WTC11 (cell line): ENCODE measurements around the gene LRRC74A. TPM values are rescaled to one million over a fixed set of nuclear protein-coding genes. Genes with fewer than 3 reads are reported as not detected.

ENCODE experiments used
- ATAC-seq: fragments of 200-7000 bp; cut with Tn5 transposase; 2 replicates; pipeline ENCODE4 v1.10.0; 2021; ENCODE audit warnings: mild to moderate bottlenecking, moderate library complexity
- CTCF ChIA-PET: fragments of 300-600 bp; sonication (Branson Sonifier 250); formaldehyde crosslinking; loops from one replicate; lab custom pipeline; 2021; ENCODE audit warnings: antibody characterized with exemption; lab: Charles Lee
- POLR2A ChIA-PET: fragments of 350-600 bp; sonication (Branson Sonifier 250); formaldehyde crosslinking; loops from one replicate; lab custom pipeline; 2021; ENCODE audit warnings: antibody characterized with exemption; lab: Charles Lee
- DNase-seq: peaks from one replicate; pipeline ENCODE4 v3.0.0; 2021; ENCODE audit warnings: low spot score
- H3K27ac Mint-ChIP-seq: 2 replicates; pipeline ENCODE4 v1.8.0; 2021; ENCODE audit warnings: mixed read lengths
- H3K27me3 Mint-ChIP-seq: 2 replicates; pipeline ENCODE4 v1.8.0; 2021; ENCODE audit warnings: low read depth, mild to moderate bottlenecking, moderate library complexity, mixed read lengths
- H3K36me3 Mint-ChIP-seq: 2 replicates; pipeline ENCODE4 v1.8.0; 2021; ENCODE audit warnings: mixed read lengths
- H3K4me1 Mint-ChIP-seq: 2 replicates; pipeline ENCODE4 v1.8.0; 2022; ENCODE audit warnings: mixed read lengths
- H3K4me3 Mint-ChIP-seq: 2 replicates; pipeline ENCODE4 v1.8.0; 2021; ENCODE audit warnings: mild to moderate bottlenecking, moderate library complexity, mixed read lengths
- H3K9me3 Mint-ChIP-seq: 2 replicates; pipeline ENCODE4 v1.8.0; 2021; ENCODE audit warnings: mixed read lengths
- CREM ChIP-seq: sonication (generic); formaldehyde crosslinking; IDR thresholded peaks from 2 replicates; pipeline ENCODE4 v1.8.1; 2022; ENCODE audit warnings: mild to moderate bottlenecking, missing genetic modification reagents, moderate library complexity
- ETV6 ChIP-seq: sonication (generic); formaldehyde crosslinking; IDR thresholded peaks from 2 replicates; pipeline ENCODE4 v1.8.1; 2022; ENCODE audit warnings: mild to moderate bottlenecking, missing genetic modification reagents
- HMGA2 ChIP-seq: fragments of 250-450 bp; sonication (Bioruptor Pico); IDR thresholded peaks from 2 replicates; pipeline ENCODE4 v1.4.0; 2021; ENCODE audit warnings: mild to moderate bottlenecking, moderate library complexity
- IRF2 ChIP-seq: sonication (generic); formaldehyde crosslinking; IDR thresholded peaks from 2 replicates; pipeline ENCODE4 v1.8.0; 2022; ENCODE audit warnings: low read depth, missing genetic modification reagents, borderline replicate concordance
- NFATC4 ChIP-seq: fragments of 250-450 bp; sonication (Bioruptor Pico); IDR thresholded peaks from 2 replicates; pipeline ENCODE4 v1.9.0; 2021; ENCODE audit warnings: mild to moderate bottlenecking
- NFYB ChIP-seq: sonication (generic); formaldehyde crosslinking; conservative IDR thresholded peaks from 2 replicates; pipeline ENCODE4 v1.8.0; 2022; ENCODE audit warnings: low read depth, missing genetic modification reagents
- NR3C1 ChIP-seq: sonication (generic); formaldehyde crosslinking; conservative IDR thresholded peaks from 2 replicates; pipeline ENCODE4 v1.8.1; 2023; ENCODE audit warnings: low read depth, mild to moderate bottlenecking, missing genetic modification reagents
- RORB ChIP-seq: fragments of 250-450 bp; sonication (Bioruptor Pico); IDR thresholded peaks from 2 replicates; pipeline ENCODE4 v1.9.0; 2021; ENCODE audit warnings: mild to moderate bottlenecking
- SMAD4 ChIP-seq: sonication (generic); formaldehyde crosslinking; IDR thresholded peaks from 2 replicates; pipeline ENCODE4 v1.8.0; 2022; ENCODE audit warnings: mild to moderate bottlenecking, missing genetic modification reagents
- SOX15 ChIP-seq: fragments of 250-450 bp; sonication (Bioruptor Pico); IDR thresholded peaks from 2 replicates; pipeline ENCODE4 v1.9.0; 2021; ENCODE audit warnings: mild to moderate bottlenecking
- SP1 ChIP-seq: sonication (generic); formaldehyde crosslinking; conservative IDR thresholded peaks from 2 replicates; pipeline ENCODE4 v1.8.1; 2022; ENCODE audit warnings: missing genetic modification reagents
- TEAD1 ChIP-seq: sonication (generic); formaldehyde crosslinking; IDR thresholded peaks from 2 replicates; pipeline ENCODE4 v1.8.0; 2022; ENCODE audit warnings: mild to moderate bottlenecking, missing genetic modification reagents
- ZNF232 ChIP-seq: sonication (generic); formaldehyde crosslinking; IDR thresholded peaks from 2 replicates; pipeline ENCODE4 v1.8.0; 2022; ENCODE audit warnings: mild to moderate bottlenecking, missing genetic modification reagents
- total RNA-seq: library from RNA; stranded (reverse); gene quantifications from 3 replicates; pipeline ENCODE4 v1.2.3, GENCODE V29; 2021
- TF ChIP-seq, protein P1 (sequence below): sonication (generic); formaldehyde crosslinking; IDR thresholded peaks from 2 replicates; pipeline ENCODE4 v1.8.1; 2022; ENCODE audit warnings: mild to moderate bottlenecking, moderate library complexity, missing genetic modification reagents
- TF ChIP-seq, protein P2 (sequence below): fragments of 250-450 bp; sonication (Bioruptor Pico); IDR thresholded peaks from 2 replicates; pipeline ENCODE4 v1.9.0; 2021; ENCODE audit warnings: moderate library complexity, mild to moderate bottlenecking, inconsistent platforms, borderline replicate concordance
- TF ChIP-seq, protein P3 (sequence below): sonication (generic); formaldehyde crosslinking; IDR thresholded peaks from 2 replicates; pipeline ENCODE4 v1.8.1; 2022; ENCODE audit warnings: mild to moderate bottlenecking, missing genetic modification reagents, moderate library complexity, borderline replicate concordance
- TF ChIP-seq, protein P4 (sequence below): sonication (generic); formaldehyde crosslinking; IDR thresholded peaks from 2 replicates; pipeline ENCODE4 v1.8.1; 2023; ENCODE audit warnings: mild to moderate bottlenecking, missing genetic modification reagents, moderate library complexity
- TF ChIP-seq, protein P5 (sequence below): fragments of 250-450 bp; sonication (Bioruptor Pico); IDR thresholded peaks from 2 replicates; pipeline ENCODE4 v1.9.0; 2021; ENCODE audit warnings: mild to moderate bottlenecking, borderline replicate concordance
- TF ChIP-seq, protein P6 (sequence below): sonication (generic); formaldehyde crosslinking; IDR thresholded peaks from 2 replicates; pipeline ENCODE4 v1.8.0; 2022; ENCODE audit warnings: mild to moderate bottlenecking, missing genetic modification reagents
- TF ChIP-seq, protein P7 (sequence below): sonication (generic); formaldehyde crosslinking; IDR thresholded peaks from 2 replicates; pipeline ENCODE4 v1.8.0; 2022; ENCODE audit warnings: mild to moderate bottlenecking, missing genetic modification reagents
- TF ChIP-seq, protein P8 (sequence below): sonication (generic); formaldehyde crosslinking; conservative IDR thresholded peaks from 2 replicates; pipeline ENCODE4 v1.8.1; 2023; ENCODE audit warnings: mild to moderate bottlenecking, low read depth, missing genetic modification reagents, moderate library complexity

Gene LRRC74A
- total RNA-seq, 1 experiment from 2014 or later, result not detected

DNA sequence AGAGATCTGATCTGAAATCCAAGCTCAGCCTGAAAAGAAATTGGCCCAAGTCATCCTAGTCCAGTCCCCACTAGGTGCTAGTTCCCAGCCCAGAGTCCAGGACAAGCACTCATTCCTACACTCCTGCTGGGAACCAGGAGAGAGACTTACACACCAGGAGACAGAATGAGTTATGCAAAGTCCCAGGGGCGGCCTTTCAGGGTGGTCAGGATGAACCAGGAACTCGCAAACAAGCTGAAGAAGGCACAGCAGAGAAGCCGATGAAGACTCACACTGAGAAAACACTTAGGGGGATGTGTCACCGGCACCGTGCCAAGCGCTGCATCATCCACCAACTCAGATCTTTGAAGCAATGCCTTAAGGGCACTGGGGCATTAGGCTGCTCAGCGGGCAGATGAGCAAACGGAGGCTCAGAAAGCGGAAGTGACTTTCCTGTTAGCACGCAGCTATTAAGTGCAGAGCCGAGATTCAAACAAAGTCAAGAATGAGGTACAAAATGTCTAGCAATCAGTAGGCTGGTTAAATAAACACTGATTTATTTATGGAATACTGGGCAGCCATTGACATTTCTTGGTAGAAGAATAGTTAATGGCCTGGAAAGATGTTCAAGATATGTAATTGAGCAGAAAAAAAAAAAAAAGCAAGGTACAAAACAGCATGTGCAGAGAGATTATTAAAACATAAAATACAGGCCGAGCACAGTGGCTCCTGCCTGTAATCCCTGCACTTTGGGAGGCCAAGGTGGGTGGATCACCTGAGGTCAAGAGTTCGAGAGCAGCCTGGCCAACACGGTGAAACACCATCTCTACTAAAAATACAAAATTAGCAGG lies 78.7 kb downstream of the LRRC74A start (continued):
- no peak for TF ChIP-seq RORB (CRISPR knock-in tag)
- TF ChIP-seq, protein P1, sequence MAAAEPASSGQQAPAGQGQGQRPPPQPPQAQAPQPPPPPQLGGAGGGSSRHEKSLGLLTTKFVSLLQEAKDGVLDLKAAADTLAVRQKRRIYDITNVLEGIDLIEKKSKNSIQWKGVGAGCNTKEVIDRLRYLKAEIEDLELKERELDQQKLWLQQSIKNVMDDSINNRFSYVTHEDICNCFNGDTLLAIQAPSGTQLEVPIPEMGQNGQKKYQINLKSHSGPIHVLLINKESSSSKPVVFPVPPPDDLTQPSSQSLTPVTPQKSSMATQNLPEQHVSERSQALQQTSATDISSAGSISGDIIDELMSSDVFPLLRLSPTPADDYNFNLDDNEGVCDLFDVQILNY (CRISPR knock-in tag), result no peak
- no peak for TF ChIP-seq SP1 (CRISPR knock-in tag)
- no peak for TF ChIP-seq SMAD4 (CRISPR knock-in tag)
- TF ChIP-seq, protein P2, sequence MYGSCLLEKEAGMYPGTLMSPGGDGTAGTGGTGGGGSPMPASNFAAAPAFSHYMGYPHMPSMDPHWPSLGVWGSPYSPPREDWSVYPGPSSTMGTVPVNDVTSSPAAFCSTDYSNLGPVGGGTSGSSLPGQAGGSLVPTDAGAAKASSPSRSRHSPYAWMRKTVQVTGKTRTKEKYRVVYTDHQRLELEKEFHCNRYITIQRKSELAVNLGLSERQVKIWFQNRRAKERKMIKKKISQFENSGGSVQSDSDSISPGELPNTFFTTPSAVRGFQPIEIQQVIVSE, result no peak
- TF ChIP-seq ETV6, result no peak
- no peak for TF ChIP-seq HMGA2 (CRISPR knock-in tag)

DNA sequence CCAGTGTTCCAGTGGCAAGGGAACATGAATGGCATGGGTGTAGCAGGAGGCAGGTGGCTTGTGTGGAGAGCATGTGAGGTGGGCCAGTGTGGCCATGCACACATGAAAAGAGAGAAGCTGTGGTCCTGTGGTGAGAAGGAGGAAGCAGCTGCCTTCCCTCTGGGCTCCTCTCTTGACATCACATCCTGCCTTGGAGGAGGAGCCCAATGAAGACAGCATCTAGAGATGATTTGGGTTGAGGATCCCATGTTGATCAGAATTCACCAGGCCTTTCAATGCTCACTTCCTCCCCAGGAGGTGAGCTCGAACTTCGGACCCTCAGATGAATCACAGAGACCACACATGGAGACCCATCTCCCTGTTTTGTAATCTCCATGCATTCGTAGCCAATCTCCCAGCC lies 82.6 kb downstream of the LRRC74A start:
- Mint-ChIP-seq H3K9me3 (peaks cover 7% of the 10 kb centered on the region), H3K4me3 (no peak overlapping the region), H3K36me3 (no peaks in the 10 kb centered on the region), H3K4me1 (peaks cover 13% of the 10 kb centered on the region), H3K27me3 (no peaks in the 10 kb centered on the region), H3K27ac (no peak overlapping the region)
- no peak for DNase-seq
- ATAC-seq, result no peak
- POLR2A ChIA-PET, result no interaction called here
- CTCF ChIA-PET, result interaction anchor here (0.6 to 1.2 kb wide), 3 partner anchors 8 to 33 kb away, joined by 3 read pairs; no protein-coding TSS in a partner anchor
- TF ChIP-seq IRF2 (CRISPR knock-in tag) (no peak), NR3C1 (CRISPR knock-in tag) (no peak), NFYB (CRISPR knock-in tag) (no peak), CREM (CRISPR knock-in tag) (no peak), ZNF232 (CRISPR knock-in tag) (no peak), SOX15 (CRISPR knock-in tag) (no peak), NFATC4 (CRISPR knock-in tag) (no peak), TEAD1 (CRISPR knock-in tag) (no peak)
- TF ChIP-seq, protein P3, sequence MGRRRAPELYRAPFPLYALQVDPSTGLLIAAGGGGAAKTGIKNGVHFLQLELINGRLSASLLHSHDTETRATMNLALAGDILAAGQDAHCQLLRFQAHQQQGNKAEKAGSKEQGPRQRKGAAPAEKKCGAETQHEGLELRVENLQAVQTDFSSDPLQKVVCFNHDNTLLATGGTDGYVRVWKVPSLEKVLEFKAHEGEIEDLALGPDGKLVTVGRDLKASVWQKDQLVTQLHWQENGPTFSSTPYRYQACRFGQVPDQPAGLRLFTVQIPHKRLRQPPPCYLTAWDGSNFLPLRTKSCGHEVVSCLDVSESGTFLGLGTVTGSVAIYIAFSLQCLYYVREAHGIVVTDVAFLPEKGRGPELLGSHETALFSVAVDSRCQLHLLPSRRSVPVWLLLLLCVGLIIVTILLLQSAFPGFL (CRISPR knock-in tag), result no peak
- TF ChIP-seq, protein P4, sequence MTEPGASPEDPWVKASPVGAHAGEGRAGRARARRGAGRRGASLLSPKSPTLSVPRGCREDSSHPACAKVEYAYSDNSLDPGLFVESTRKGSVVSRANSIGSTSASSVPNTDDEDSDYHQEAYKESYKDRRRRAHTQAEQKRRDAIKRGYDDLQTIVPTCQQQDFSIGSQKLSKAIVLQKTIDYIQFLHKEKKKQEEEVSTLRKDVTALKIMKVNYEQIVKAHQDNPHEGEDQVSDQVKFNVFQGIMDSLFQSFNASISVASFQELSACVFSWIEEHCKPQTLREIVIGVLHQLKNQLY (CRISPR knock-in tag), result no peak
- TF ChIP-seq, protein P5, sequence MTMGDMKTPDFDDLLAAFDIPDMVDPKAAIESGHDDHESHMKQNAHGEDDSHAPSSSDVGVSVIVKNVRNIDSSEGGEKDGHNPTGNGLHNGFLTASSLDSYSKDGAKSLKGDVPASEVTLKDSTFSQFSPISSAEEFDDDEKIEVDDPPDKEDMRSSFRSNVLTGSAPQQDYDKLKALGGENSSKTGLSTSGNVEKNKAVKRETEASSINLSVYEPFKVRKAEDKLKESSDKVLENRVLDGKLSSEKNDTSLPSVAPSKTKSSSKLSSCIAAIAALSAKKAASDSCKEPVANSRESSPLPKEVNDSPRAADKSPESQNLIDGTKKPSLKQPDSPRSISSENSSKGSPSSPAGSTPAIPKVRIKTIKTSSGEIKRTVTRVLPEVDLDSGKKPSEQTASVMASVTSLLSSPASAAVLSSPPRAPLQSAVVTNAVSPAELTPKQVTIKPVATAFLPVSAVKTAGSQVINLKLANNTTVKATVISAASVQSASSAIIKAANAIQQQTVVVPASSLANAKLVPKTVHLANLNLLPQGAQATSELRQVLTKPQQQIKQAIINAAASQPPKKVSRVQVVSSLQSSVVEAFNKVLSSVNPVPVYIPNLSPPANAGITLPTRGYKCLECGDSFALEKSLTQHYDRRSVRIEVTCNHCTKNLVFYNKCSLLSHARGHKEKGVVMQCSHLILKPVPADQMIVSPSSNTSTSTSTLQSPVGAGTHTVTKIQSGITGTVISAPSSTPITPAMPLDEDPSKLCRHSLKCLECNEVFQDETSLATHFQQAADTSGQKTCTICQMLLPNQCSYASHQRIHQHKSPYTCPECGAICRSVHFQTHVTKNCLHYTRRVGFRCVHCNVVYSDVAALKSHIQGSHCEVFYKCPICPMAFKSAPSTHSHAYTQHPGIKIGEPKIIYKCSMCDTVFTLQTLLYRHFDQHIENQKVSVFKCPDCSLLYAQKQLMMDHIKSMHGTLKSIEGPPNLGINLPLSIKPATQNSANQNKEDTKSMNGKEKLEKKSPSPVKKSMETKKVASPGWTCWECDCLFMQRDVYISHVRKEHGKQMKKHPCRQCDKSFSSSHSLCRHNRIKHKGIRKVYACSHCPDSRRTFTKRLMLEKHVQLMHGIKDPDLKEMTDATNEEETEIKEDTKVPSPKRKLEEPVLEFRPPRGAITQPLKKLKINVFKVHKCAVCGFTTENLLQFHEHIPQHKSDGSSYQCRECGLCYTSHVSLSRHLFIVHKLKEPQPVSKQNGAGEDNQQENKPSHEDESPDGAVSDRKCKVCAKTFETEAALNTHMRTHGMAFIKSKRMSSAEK (CRISPR knock-in tag), result no peak
- TF ChIP-seq, protein P6, sequence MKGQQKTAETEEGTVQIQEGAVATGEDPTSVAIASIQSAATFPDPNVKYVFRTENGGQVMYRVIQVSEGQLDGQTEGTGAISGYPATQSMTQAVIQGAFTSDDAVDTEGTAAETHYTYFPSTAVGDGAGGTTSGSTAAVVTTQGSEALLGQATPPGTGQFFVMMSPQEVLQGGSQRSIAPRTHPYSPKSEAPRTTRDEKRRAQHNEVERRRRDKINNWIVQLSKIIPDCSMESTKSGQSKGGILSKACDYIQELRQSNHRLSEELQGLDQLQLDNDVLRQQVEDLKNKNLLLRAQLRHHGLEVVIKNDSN (CRISPR knock-in tag), result no peak
- TF ChIP-seq, protein P7, sequence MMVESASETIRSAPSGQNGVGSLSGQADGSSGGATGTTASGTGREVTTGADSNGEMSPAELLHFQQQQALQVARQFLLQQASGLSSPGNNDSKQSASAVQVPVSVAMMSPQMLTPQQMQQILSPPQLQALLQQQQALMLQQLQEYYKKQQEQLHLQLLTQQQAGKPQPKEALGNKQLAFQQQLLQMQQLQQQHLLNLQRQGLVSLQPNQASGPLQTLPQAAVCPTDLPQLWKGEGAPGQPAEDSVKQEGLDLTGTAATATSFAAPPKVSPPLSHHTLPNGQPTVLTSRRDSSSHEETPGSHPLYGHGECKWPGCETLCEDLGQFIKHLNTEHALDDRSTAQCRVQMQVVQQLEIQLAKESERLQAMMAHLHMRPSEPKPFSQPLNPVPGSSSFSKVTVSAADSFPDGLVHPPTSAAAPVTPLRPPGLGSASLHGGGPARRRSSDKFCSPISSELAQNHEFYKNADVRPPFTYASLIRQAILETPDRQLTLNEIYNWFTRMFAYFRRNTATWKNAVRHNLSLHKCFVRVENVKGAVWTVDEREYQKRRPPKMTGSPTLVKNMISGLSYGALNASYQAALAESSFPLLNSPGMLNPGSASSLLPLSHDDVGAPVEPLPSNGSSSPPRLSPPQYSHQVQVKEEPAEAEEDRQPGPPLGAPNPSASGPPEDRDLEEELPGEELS (CRISPR knock-in tag), result no peak
- TF ChIP-seq, protein P8, sequence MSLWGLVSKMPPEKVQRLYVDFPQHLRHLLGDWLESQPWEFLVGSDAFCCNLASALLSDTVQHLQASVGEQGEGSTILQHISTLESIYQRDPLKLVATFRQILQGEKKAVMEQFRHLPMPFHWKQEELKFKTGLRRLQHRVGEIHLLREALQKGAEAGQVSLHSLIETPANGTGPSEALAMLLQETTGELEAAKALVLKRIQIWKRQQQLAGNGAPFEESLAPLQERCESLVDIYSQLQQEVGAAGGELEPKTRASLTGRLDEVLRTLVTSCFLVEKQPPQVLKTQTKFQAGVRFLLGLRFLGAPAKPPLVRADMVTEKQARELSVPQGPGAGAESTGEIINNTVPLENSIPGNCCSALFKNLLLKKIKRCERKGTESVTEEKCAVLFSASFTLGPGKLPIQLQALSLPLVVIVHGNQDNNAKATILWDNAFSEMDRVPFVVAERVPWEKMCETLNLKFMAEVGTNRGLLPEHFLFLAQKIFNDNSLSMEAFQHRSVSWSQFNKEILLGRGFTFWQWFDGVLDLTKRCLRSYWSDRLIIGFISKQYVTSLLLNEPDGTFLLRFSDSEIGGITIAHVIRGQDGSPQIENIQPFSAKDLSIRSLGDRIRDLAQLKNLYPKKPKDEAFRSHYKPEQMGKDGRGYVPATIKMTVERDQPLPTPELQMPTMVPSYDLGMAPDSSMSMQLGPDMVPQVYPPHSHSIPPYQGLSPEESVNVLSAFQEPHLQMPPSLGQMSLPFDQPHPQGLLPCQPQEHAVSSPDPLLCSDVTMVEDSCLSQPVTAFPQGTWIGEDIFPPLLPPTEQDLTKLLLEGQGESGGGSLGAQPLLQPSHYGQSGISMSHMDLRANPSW (CRISPR knock-in tag), result no peak
